ENCODE data around the gene DIP2C.

DNA sequence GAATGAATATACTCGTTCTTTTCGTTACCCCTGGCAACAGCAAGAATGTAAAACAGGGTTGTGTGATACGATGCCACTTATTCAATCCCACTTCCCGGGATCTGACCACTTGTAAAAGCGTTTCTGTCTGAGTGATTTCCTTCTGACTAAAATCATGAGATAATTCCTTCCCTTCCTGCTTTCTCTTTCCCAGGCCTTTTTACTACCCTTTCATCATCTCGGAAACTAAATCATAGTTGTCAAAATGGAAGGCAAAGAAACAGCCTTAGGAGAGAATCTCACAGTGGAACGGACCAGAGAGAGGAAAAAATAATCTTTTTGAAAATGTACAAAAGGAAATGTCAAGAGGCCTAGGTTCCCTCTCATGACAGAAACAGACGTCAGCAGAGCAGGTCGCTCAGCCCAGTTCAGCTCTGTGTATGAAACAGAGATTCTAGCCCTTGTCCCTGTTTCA is 29.8 kb downstream of the DIP2C start:
- TF ChIP-seq FOXA1 (IDR thresholded peaks at IDR 0.05): no peak
- no peak for TF ChIP-seq SP1 (IDR thresholded peaks at IDR 0.05)
- no peak for TF ChIP-seq FOXM1 (IDR thresholded peaks at IDR 0.05; ENCODE audit: borderline replicate concordance)
- no peak for TF ChIP-seq ZNF384 (IDR thresholded peaks at IDR 0.05)
- no peak for TF ChIP-seq NFRKB (IDR thresholded peaks at IDR 0.05)
- no peak for TF ChIP-seq SUZ12 (IDR thresholded peaks at IDR 0.05)
- TF ChIP-seq L3MBTL2 (conservative IDR thresholded peaks at IDR 0.05): no peak
- TF ChIP-seq, protein P1, sequence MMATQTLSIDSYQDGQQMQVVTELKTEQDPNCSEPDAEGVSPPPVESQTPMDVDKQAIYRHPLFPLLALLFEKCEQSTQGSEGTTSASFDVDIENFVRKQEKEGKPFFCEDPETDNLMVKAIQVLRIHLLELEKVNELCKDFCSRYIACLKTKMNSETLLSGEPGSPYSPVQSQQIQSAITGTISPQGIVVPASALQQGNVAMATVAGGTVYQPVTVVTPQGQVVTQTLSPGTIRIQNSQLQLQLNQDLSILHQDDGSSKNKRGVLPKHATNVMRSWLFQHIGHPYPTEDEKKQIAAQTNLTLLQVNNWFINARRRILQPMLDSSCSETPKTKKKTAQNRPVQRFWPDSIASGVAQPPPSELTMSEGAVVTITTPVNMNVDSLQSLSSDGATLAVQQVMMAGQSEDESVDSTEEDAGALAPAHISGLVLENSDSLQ (IDR thresholded peaks at IDR 0.05): no peak
- TF ChIP-seq BHLHE40 (IDR thresholded peaks at IDR 0.05; ENCODE audit: borderline replicate concordance): no peak
- no peak for TF ChIP-seq FOXK2 (IDR thresholded peaks at IDR 0.05)
- TF ChIP-seq HDGF (IDR thresholded peaks at IDR 0.05; ENCODE audit: borderline replicate concordance): no peak
- no peak for TF ChIP-seq ELF4 (IDR thresholded peaks at IDR 0.05)

All from HEK293T (cell line).